ENCODE measurements around the gene OPRPN.

DNA sequence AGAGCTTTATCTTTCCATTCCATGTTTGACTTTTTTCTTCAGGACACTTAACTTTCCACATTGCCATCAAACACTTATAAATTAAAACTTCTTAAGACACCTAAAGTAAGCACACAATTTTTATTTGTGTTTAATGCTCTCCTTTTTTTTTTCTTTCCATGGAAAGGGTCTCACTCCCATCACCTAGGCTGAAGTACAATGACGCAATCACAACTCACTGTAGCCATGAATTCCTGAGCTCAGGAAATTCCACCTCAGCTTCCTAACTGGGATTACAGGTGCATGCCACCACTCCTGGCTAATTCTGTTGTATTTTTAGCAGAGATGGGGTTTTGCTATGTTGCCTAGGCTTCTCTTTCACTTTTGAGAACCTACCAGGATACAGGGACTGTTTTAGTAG, 29.9 kb upstream of the OPRPN start:
- TF ChIP-seq, protein P1, sequence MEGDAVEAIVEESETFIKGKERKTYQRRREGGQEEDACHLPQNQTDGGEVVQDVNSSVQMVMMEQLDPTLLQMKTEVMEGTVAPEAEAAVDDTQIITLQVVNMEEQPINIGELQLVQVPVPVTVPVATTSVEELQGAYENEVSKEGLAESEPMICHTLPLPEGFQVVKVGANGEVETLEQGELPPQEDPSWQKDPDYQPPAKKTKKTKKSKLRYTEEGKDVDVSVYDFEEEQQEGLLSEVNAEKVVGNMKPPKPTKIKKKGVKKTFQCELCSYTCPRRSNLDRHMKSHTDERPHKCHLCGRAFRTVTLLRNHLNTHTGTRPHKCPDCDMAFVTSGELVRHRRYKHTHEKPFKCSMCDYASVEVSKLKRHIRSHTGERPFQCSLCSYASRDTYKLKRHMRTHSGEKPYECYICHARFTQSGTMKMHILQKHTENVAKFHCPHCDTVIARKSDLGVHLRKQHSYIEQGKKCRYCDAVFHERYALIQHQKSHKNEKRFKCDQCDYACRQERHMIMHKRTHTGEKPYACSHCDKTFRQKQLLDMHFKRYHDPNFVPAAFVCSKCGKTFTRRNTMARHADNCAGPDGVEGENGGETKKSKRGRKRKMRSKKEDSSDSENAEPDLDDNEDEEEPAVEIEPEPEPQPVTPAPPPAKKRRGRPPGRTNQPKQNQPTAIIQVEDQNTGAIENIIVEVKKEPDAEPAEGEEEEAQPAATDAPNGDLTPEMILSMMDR (IDR thresholded peaks at IDR 0.05; ENCODE audit: low read length): no peak
- no peak for TF ChIP-seq EZH2 (IDR thresholded peaks at IDR 0.05; ENCODE audit: borderline replicate concordance, low read length)
